ENCODE measurements around the gene SAFB2.

- no peak for TF ChIP-seq CTCF (IDR thresholded peaks at IDR 0.05; ENCODE audit: low read length)
- no peak for TF ChIP-seq EZH2 (IDR thresholded peaks at IDR 0.05; ENCODE audit: borderline replicate concordance, low read length)
These were observed 24.1 kb upstream of the SAFB2 start for GRCh38 chr19:5646703-5647102.
